MM.1S (cell line): Measurements from ENCODE around the gene RHOT1.

Experiments
- DNase-seq: peaks from one replicate; pipeline ENCODE4 v3.0.0-alpha.2; 2015
- H2AFZ ChIP-seq: fragments of 300-600 bp; sonication (generic); 2 replicates; pipeline ENCODE4 v1.6.0; 2016; ENCODE audit warnings: antibody characterized with exemption, low read length
- H3F3A ChIP-seq: fragments of 300-600 bp; sonication (generic); 2 replicates; pipeline ENCODE4 v1.6.1; 2016; ENCODE audit warnings: mild to moderate bottlenecking, antibody characterized with exemption, low read length, moderate library complexity, mixed read lengths; ENCODE audit not compliant: insufficient read depth
- H3K27ac ChIP-seq: fragments of 300-600 bp; sonication (generic); 2 replicates; pipeline ENCODE4 v1.5.1; 2016; ENCODE audit warnings: mild to moderate bottlenecking, low read length
- H3K27me3 ChIP-seq: fragments of 300-600 bp; sonication (generic); replicated peaks from 2 replicates; pipeline ENCODE4 v1.6.0; 2016; ENCODE audit warnings: low read length; ENCODE audit not compliant: insufficient read depth
- H3K36me3 ChIP-seq: fragments of 300-600 bp; sonication (generic); replicated peaks from 2 replicates; pipeline ENCODE4 v1.6.1; 2016; ENCODE audit warnings: mild to moderate bottlenecking, low read length, mixed read lengths; ENCODE audit not compliant: insufficient read depth
- H3K4me1 ChIP-seq: fragments of 300-600 bp; sonication (generic); 2 replicates; pipeline ENCODE4 v1.6.1; 2016; ENCODE audit warnings: low read length, mixed read lengths
- H3K4me2 ChIP-seq: fragments of 300-600 bp; sonication (generic); 2 replicates; pipeline ENCODE4 v1.6.0; 2016; ENCODE audit warnings: low read depth, low read length
- H3K4me3 ChIP-seq: fragments of 300-600 bp; sonication (generic); 2 replicates; pipeline ENCODE4 v1.5.1; 2016; ENCODE audit warnings: low read length, mixed read lengths
- H3K79me2 ChIP-seq: fragments of 300-600 bp; sonication (generic); 2 replicates; pipeline ENCODE4 v1.6.1; 2016; ENCODE audit warnings: mixed run types, low read length, mixed read lengths
- H3K9ac ChIP-seq: fragments of 300-600 bp; sonication (generic); 2 replicates; pipeline ENCODE4 v1.6.1; 2016; ENCODE audit warnings: low read length, mixed read lengths
- H3K9me2 ChIP-seq: fragments of 300-600 bp; sonication (generic); replicated peaks from 2 replicates; pipeline ENCODE4 v1.6.1; 2016; ENCODE audit warnings: mild to moderate bottlenecking, low read length, mixed read lengths; ENCODE audit not compliant: insufficient read depth
- H3K9me3 ChIP-seq: fragments of 300-600 bp; sonication (generic); replicated peaks from 2 replicates; pipeline ENCODE4 v1.6.1; 2016; ENCODE audit warnings: mild to moderate bottlenecking, low read length, mixed read lengths; ENCODE audit not compliant: insufficient read depth
- H4K20me1 ChIP-seq: fragments of 300-600 bp; sonication (generic); 2 replicates; pipeline ENCODE4 v1.6.1; 2016; ENCODE audit warnings: mild to moderate bottlenecking, low read length, moderate library complexity, mixed read lengths; ENCODE audit not compliant: insufficient read depth
- CTCF ChIP-seq: fragments of 300-600 bp; sonication (generic); IDR thresholded peaks from 2 replicates; pipeline ENCODE4 v1.5.1; 2016; ENCODE audit warnings: antibody characterized with exemption, low read length, mixed read lengths
- EZH2 ChIP-seq: fragments of 300-600 bp; sonication (generic); optimal IDR thresholded peaks from 2 replicates; pipeline ENCODE3; 2017; ENCODE audit warnings: low read depth, mild to moderate bottlenecking, antibody characterized with exemption, low read length, mixed read lengths
- EZH2phosphoT487 ChIP-seq: fragments of 300-600 bp; sonication (generic); IDR thresholded peaks from 2 replicates; pipeline ENCODE4 v1.6.1; 2018; ENCODE audit warnings: antibody characterized with exemption, low read length

Gene RHOT1

GRCh38 chr17:32100971-32101631, 41.2 kb upstream of the RHOT1 start:
- Histone ChIP-seq H3K4me3 (no peak overlapping the region), H2AFZ (no peak overlapping the region), H3K4me1 (no peaks in the 10 kb centered on the region), H3K9me3 (no peaks in the 10 kb centered on the region), H3K27ac (no peak overlapping the region), H3K27me3 (no peaks in the 10 kb centered on the region), H3K4me2 (no peak overlapping the region), H4K20me1 (no peaks in the 10 kb centered on the region), H3K79me2 (no peaks in the 10 kb centered on the region), H3K36me3 (no peaks in the 10 kb centered on the region), H3K9ac (no peak overlapping the region), H3F3A (no peaks in the 10 kb centered on the region), H3K9me2 (no peaks in the 10 kb centered on the region)
- no peak for DNase-seq
- TF ChIP-seq EZH2phosphoT487 (no peak), CTCF (no peak), EZH2 (no peak)

- Histone ChIP-seq H3K9me2 (no peaks in the 10 kb centered on the region), H3K36me3 (no peaks in the 10 kb centered on the region), H3F3A (no peaks in the 10 kb centered on the region), H4K20me1 (no peaks in the 10 kb centered on the region), H3K4me1 (no peaks in the 10 kb centered on the region), H3K9ac (no peak overlapping the region), H3K27me3 (no peaks in the 10 kb centered on the region), H3K9me3 (no peaks in the 10 kb centered on the region), H3K4me3 (no peak overlapping the region), H3K4me2 (no peak overlapping the region), H3K27ac (no peak overlapping the region), H3K79me2 (no peaks in the 10 kb centered on the region), H2AFZ (no peak overlapping the region)
- TF ChIP-seq EZH2: no peak
- TF ChIP-seq CTCF: no peak
- TF ChIP-seq EZH2phosphoT487: no peak
- DNase-seq: no peak
Observed at GRCh38 chr17:32102172-32102571, 40.1 kb upstream of the RHOT1 start.

- no peaks in the 10 kb centered on the region for H3K9me2 ChIP-seq
- TF ChIP-seq EZH2phosphoT487 (no peak), CTCF (no peak), EZH2 (no peak)
- no peaks in the 10 kb centered on the region for H3K9me3 ChIP-seq
- H3K4me1 ChIP-seq: no peaks in the 10 kb centered on the region
- no peaks in the 10 kb centered on the region for H3F3A ChIP-seq
- no peak overlapping the region for H3K9ac ChIP-seq
- no peak overlapping the region for H3K4me2 ChIP-seq
- H4K20me1 ChIP-seq: no peaks in the 10 kb centered on the region
- H3K27me3 ChIP-seq: no peaks in the 10 kb centered on the region
- no peak overlapping the region for H3K27ac ChIP-seq
- H3K4me3 ChIP-seq: no peak overlapping the region
- no peak overlapping the region for H2AFZ ChIP-seq
- DNase-seq: no peak
- H3K36me3 ChIP-seq: no peaks in the 10 kb centered on the region
- H3K79me2 ChIP-seq: no peaks in the 10 kb centered on the region
Observed at GRCh38 chr17:32102646-32103186, 39.6 kb upstream of the RHOT1 start.
